ENCODE data around the gene LRRC71.

DNA sequence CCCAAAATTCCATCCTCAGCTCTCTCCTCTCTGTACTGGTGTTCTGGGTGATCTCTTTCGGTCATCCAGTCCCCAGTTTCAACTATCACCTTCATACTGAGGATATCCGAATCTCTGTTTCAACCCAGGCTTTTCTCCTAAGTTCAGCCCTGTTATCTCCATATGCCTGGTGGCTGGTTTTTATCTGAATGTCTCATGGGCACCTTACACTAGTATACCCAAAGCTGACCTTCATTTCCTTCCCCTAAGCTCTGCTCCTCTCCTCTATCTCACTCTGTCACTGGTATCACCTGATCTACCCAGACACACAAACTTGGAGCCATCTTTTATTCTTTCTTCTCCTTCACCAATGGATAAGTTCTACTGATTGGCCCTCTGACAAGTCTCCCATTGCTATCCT, 53.0 kb downstream of the LRRC71 start:
- TF ChIP-seq, protein P1, sequence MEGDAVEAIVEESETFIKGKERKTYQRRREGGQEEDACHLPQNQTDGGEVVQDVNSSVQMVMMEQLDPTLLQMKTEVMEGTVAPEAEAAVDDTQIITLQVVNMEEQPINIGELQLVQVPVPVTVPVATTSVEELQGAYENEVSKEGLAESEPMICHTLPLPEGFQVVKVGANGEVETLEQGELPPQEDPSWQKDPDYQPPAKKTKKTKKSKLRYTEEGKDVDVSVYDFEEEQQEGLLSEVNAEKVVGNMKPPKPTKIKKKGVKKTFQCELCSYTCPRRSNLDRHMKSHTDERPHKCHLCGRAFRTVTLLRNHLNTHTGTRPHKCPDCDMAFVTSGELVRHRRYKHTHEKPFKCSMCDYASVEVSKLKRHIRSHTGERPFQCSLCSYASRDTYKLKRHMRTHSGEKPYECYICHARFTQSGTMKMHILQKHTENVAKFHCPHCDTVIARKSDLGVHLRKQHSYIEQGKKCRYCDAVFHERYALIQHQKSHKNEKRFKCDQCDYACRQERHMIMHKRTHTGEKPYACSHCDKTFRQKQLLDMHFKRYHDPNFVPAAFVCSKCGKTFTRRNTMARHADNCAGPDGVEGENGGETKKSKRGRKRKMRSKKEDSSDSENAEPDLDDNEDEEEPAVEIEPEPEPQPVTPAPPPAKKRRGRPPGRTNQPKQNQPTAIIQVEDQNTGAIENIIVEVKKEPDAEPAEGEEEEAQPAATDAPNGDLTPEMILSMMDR (IDR thresholded peaks at IDR 0.05; ENCODE audit: low read depth, low read length): no peak
- TF ChIP-seq POLR2A (IDR thresholded peaks at IDR 0.05; ENCODE audit: extremely low read depth, insufficient read length): no peak
- TF ChIP-seq, protein P2, sequence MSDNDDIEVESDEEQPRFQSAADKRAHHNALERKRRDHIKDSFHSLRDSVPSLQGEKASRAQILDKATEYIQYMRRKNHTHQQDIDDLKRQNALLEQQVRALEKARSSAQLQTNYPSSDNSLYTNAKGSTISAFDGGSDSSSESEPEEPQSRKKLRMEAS (IDR thresholded peaks at IDR 0.05; ENCODE audit: low read depth, low read length): no peak
